DMS79 treated with DMSO at 0.1 percent for 48 hours (cell line): ENCODE data around the gene DDX25.
"Not testable (repeated sequence)": the region's sequence is repeated elsewhere in the genome, so short reads cannot be mapped to it uniquely, and the experiment has no call there.

ENCODE experiments used
- DNase-seq: peaks from one replicate; lab custom pipeline; 2025; lab: John Stamatoyannopoulos, UW

DDX25 gene

GRCh38 chr11:125903711-125904659 is at the start of gene DDX25:
Gene DDX25, plus strand, starts transcription at chr11:125904508. Its CDS starts 10 bp downstream, at chr11:125904518.
- DNase-seq = peak; percentile 55

GRCh38 chr11:125857670-125858069 is 46.6 kb upstream of the DDX25 start:
- DNase-seq = not testable (repeated sequence)

GRCh38 chr11:125862786-125863185 is 41.5 kb upstream of the DDX25 start:
- DNase-seq = not testable (repeated sequence)

- not testable (repeated sequence) for DNase-seq
Observed at GRCh38 chr11:125865354-125865753, 39.0 kb upstream of the DDX25 start.

- DNase-seq = no peak
Observed at GRCh38 chr11:125869521-125869920, 34.8 kb upstream of the DDX25 start.

- no peak for DNase-seq
Observed at GRCh38 chr11:125871391-125872137, 32.7 kb upstream of the DDX25 start.

- no peak for DNase-seq
Observed at GRCh38 chr11:125872138-125872491, 32.2 kb upstream of the DDX25 start.

- no peak for DNase-seq
Observed at GRCh38 chr11:125873881-125874555, 30.3 kb upstream of the DDX25 start.

GRCh38 chr11:125874556-125875124 is 29.7 kb upstream of the DDX25 start:
- peak; percentile 85 for DNase-seq

- no peak for DNase-seq
Observed at GRCh38 chr11:125881291-125881690, 23.0 kb upstream of the DDX25 start.

- DNase-seq = no peak
Observed at GRCh38 chr11:125883375-125883774, 20.9 kb upstream of the DDX25 start.

- peak; percentile 89 for DNase-seq
Observed at GRCh38 chr11:125886997-125887372, 17.3 kb upstream of the DDX25 start.

GRCh38 chr11:125887373-125888324 is 16.7 kb upstream of the DDX25 start, which contains the start of gene HYLS1:
Gene HYLS1, plus strand, starts transcription at chr11:125887668. Its CDS starts 11,701 bp downstream, at chr11:125899369.
- DNase-seq = peak; percentile 98

GRCh38 chr11:125890447-125891100 is 13.7 kb upstream of the DDX25 start:
- DNase-seq = no peak

GRCh38 chr11:125892071-125892470 is 12.2 kb upstream of the DDX25 start:
- no peak for DNase-seq

- DNase-seq = no peak
Observed at GRCh38 chr11:125892994-125893393, 11.3 kb upstream of the DDX25 start.

- no peak for DNase-seq
Observed at GRCh38 chr11:125901872-125902271, 2.4 kb upstream of the DDX25 start.

- DNase-seq = no peak
Observed at GRCh38 chr11:125902277-125902926, 1.9 kb upstream of the DDX25 start.

GRCh38 chr11:125902927-125903710 is 1.2 kb upstream of the DDX25 start, which contains the start of gene PUS3:
Gene PUS3, minus strand, starts transcription at chr11:125903206. Its CDS starts 6,922 bp downstream, at chr11:125896284.
- DNase-seq = peak; percentile 97
